Hematopoietic multipotent progenitor cell treated with erythropoietin and hydrocortisone succinate and interleukin-3 and kit ligand, for 6 days (in vitro differentiated cells): ENCODE measurements around the gene ZNF639.

ENCODE experiments used
- DNase-seq: peaks from one replicate; pipeline ENCODE4 v3.0.0-alpha.2; 2015

ZNF639 gene

GRCh38 chr3:179318876-179319275 lies 4.0 kb upstream of the ZNF639 start:
- DNase-seq: no peak

GRCh38 chr3:179321668-179322285 lies 1.1 kb upstream of the ZNF639 start:
- DNase-seq: peak; percentile 72

- peak; percentile 78 for DNase-seq
Measured at GRCh38 chr3:179323197-179324110, 623 bp downstream of the ZNF639 start.

GRCh38 chr3:179324270-179324754 lies 1.5 kb downstream of the ZNF639 start:
- peak; percentile 62 for DNase-seq

- no peak for DNase-seq
Measured at GRCh38 chr3:179330438-179330837, 7.6 kb downstream of the ZNF639 start.

- DNase-seq: no peak
Measured at GRCh38 chr3:179332240-179332639, 9.4 kb downstream of the ZNF639 start.

- DNase-seq: no peak
Measured at GRCh38 chr3:179333084-179333483, 10.3 kb downstream of the ZNF639 start.

GRCh38 chr3:179336345-179336929 lies 13.6 kb downstream of the ZNF639 start:
- no peak for DNase-seq

GRCh38 chr3:179347345-179348194 lies 24.7 kb downstream of the ZNF639 start, which contains the start of gene MFN1:
TSS of gene MFN1 (plus strand) at chr3:179347709. CDS start at chr3:179348852, 1,143 bp downstream.
- peak; percentile 98 for DNase-seq

- peak; percentile 46 for DNase-seq
Measured at GRCh38 chr3:179348325-179349013, 25.6 kb downstream of the ZNF639 start.

- no peak for DNase-seq
Measured at GRCh38 chr3:179355996-179356395, 33.2 kb downstream of the ZNF639 start.

- DNase-seq: no peak
Measured at GRCh38 chr3:179363332-179363731, 40.5 kb downstream of the ZNF639 start.

- DNase-seq: no peak
Measured at GRCh38 chr3:179369621-179370020, 46.8 kb downstream of the ZNF639 start.

GRCh38 chr3:179373938-179374337 lies 51.1 kb downstream of the ZNF639 start:
- no peak for DNase-seq

GRCh38 chr3:179375091-179375999 lies 52.5 kb downstream of the ZNF639 start:
- DNase-seq: peak; percentile 76

GRCh38 chr3:179376474-179376873 lies 53.6 kb downstream of the ZNF639 start:
- DNase-seq: peak; percentile 62
